HG03469 (cell line): ENCODE data around the gene MTFP1.

Experiments used
- ATAC-seq: cut with Tn5 transposase; IDR thresholded peaks from one replicate; pipeline ENCODE4 v1.9.1; 2021; ENCODE audit warnings: mild to moderate bottlenecking, moderate library complexity, moderate number of reproducible peaks; ENCODE audit not compliant: unreplicated experiment

The MTFP1 gene

GRCh38 chr22:30425616-30426387 is at the start of gene MTFP1:
Gene MTFP1 (plus strand): TSS chr22:30425768. CDS start chr22:30425880, 112 bp downstream.
- ATAC-seq = no peak

- no peak for ATAC-seq
These were observed 45.6 kb upstream of the MTFP1 start for GRCh38 chr22:30380011-30380410.

- no peak for ATAC-seq
These were observed 44.3 kb upstream of the MTFP1 start for GRCh38 chr22:30381264-30381663.

GRCh38 chr22:30382340-30382739 is 43.2 kb upstream of the MTFP1 start:
- no peak for ATAC-seq

GRCh38 chr22:30383061-30383460 is 42.5 kb upstream of the MTFP1 start:
- no peak for ATAC-seq

GRCh38 chr22:30385942-30386341 is 39.6 kb upstream of the MTFP1 start:
- no peak for ATAC-seq

GRCh38 chr22:30386608-30386959 is 39.0 kb upstream of the MTFP1 start:
- no peak for ATAC-seq

GRCh38 chr22:30386960-30387827 is 38.4 kb upstream of the MTFP1 start, which contains the start of gene RNF215:
Gene RNF215 (minus strand): TSS chr22:30387411. CDS start chr22:30387313, 98 bp downstream.
- ATAC-seq = no peak

- ATAC-seq = no peak
These were observed 34.4 kb upstream of the MTFP1 start for GRCh38 chr22:30390974-30391691.

- ATAC-seq = no peak
These were observed 32.8 kb upstream of the MTFP1 start for GRCh38 chr22:30392661-30393321.

- no peak for ATAC-seq
These were observed 32.3 kb upstream of the MTFP1 start for GRCh38 chr22:30393322-30393680.

- no peak for ATAC-seq
These were observed 31.7 kb upstream of the MTFP1 start for GRCh38 chr22:30393885-30394284.

GRCh38 chr22:30396871-30397655 is 28.5 kb upstream of the MTFP1 start, which contains the start of gene SEC14L2:
Gene SEC14L2 (plus strand): TSS chr22:30397018. CDS start chr22:30397117, 99 bp downstream.
- ATAC-seq = no peak

- no peak for ATAC-seq
These were observed 27.6 kb upstream of the MTFP1 start for GRCh38 chr22:30397656-30398635.

GRCh38 chr22:30398685-30399680 is 26.6 kb upstream of the MTFP1 start:
- ATAC-seq = no peak

- ATAC-seq = no peak
These were observed 25.9 kb upstream of the MTFP1 start for GRCh38 chr22:30399718-30400117.

GRCh38 chr22:30400159-30400558 is 25.4 kb upstream of the MTFP1 start:
- ATAC-seq = no peak
